Thyroid gland (tissue), 4 donors: ENCODE results near the gene EYA3.

Experiments
- CTCF ChIP-seq, 6 experiments: fragments of 200-600 bp in 3 of 6; fragments of 450-650 bp in 3 of 6; sonication (generic) in 3 of 6; IDR thresholded peaks; one replicate each; pipeline ENCODE4 v1.5.1; 2016 to 2019; ENCODE audit warnings: antibody characterized with exemption in 6 of 6, mild to moderate bottlenecking in 2 of 6, inconsistent platforms in 1 of 6, moderate library complexity in 1 of 6
- POLR2A ChIP-seq, 2 donors: fragments of 450-650 bp; IDR thresholded peaks; one replicate each; pipeline ENCODE4 v1.6.1; 2017; ENCODE audit warnings: antibody characterized with exemption in 2 of 2, mild to moderate bottlenecking in 2 of 2, moderate library complexity in 1 of 2

DNA sequence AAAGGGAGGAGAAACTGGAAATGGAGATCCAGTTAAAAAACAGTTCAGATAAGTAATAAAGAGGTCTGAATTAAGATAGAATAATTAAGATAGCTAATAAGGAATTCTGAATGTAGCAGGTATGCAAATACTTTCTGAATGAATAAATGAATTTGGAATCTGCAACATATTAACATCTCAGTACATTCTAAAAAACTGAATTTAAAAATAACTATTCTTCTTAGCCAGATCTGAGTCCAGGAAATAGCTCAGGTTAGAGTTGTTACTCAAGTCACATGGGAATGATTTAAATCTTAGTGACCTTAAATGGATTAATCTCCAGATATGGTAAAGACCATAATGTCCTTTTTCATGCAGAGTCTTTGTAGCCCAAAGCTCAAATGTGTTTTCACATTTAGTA, 51.2 kb downstream of the EYA3 start:
- no peak for TF ChIP-seq POLR2A (IDR thresholded peaks at IDR 0.05)
- TF ChIP-seq CTCF (IDR thresholded peaks at IDR 0.05), result no peak
